PC-3 (cell line): ENCODE data around the gene PDLIM5. TPM values are rescaled to one million over a fixed set of nuclear protein-coding genes. Genes with fewer than 3 reads are reported as not detected.

Experiments used
- ATAC-seq: fragments of 200-7000 bp; cut with Tn5 transposase; 2 replicates; pipeline ENCODE4 v1.9.1; 2020; ENCODE audit warnings: mild to moderate bottlenecking, moderate library complexity
- BruUV-seq: library from RNA; stranded (reverse); fragments of 400-500 nt; replicated peaks from 2 replicates; lab custom pipeline; 2021; lab: Mats Ljungman, UMichigan
- CTCF ChIA-PET: fragments of 300-600 bp; sonication (Branson Sonifier 250); formaldehyde crosslinking; loops from one replicate; lab custom pipeline; 2022; ENCODE audit warnings: antibody characterized with exemption; lab: Charles Lee
- POLR2A ChIA-PET: fragments of 300-600 bp; sonication (Branson Sonifier 250); formaldehyde crosslinking; loops from one replicate; lab custom pipeline; 2022; ENCODE audit warnings: antibody characterized with exemption; ENCODE audit not compliant: unreplicated experiment; lab: Charles Lee
- DNase-seq: peaks from one replicate; pipeline ENCODE4 v3.0.0-alpha.2; 2015
- H2AFZ ChIP-seq: fragments of 300-600 bp; sonication (generic); 2 replicates; pipeline ENCODE4 v1.6.0; 2016; ENCODE audit warnings: antibody characterized with exemption, low read length
- H3F3A ChIP-seq: fragments of 300-600 bp; sonication (generic); one replicate; pipeline ENCODE4 v1.6.0; 2017; ENCODE audit warnings: antibody characterized with exemption, low read length, control low read depth, mild to moderate bottlenecking; ENCODE audit not compliant: unreplicated experiment
- H3K27ac ChIP-seq: fragments of 300-600 bp; sonication (generic); 2 replicates; pipeline ENCODE4 v1.5.1; 2016; ENCODE audit warnings: mild to moderate bottlenecking, low read length
- H3K27me3 ChIP-seq: fragments of 300-600 bp; sonication (generic); 2 replicates; pipeline ENCODE4 v1.6.1; 2016; ENCODE audit warnings: low read length, mixed read lengths
- H3K36me3 ChIP-seq: fragments of 300-600 bp; sonication (generic); 2 replicates; pipeline ENCODE4 v1.6.1; 2016; ENCODE audit warnings: low read depth, mixed run types, low read length, mixed read lengths
- H3K4me1 ChIP-seq: fragments of 300-600 bp; sonication (generic); 2 replicates; pipeline ENCODE4 v1.5.1; 2016; ENCODE audit warnings: low read length; ENCODE audit not compliant: insufficient read depth
- H3K4me2 ChIP-seq: fragments of 300-600 bp; sonication (generic); 2 replicates; pipeline ENCODE4 v1.6.0; 2016; ENCODE audit warnings: low read length
- H3K4me3 ChIP-seq: fragments of 300-600 bp; sonication (generic); 2 replicates; pipeline ENCODE4 v1.5.1; 2016; ENCODE audit warnings: mild to moderate bottlenecking, low read length, mixed read lengths
- H3K79me2 ChIP-seq: fragments of 300-600 bp; sonication (generic); 2 replicates; pipeline ENCODE4 v1.6.1; 2017; ENCODE audit warnings: low read length, mixed read lengths
- H3K9ac ChIP-seq: fragments of 300-600 bp; sonication (generic); 2 replicates; pipeline ENCODE4 v1.6.0; 2016; ENCODE audit warnings: mild to moderate bottlenecking, low read length
- H3K9me2 ChIP-seq: fragments of 300-600 bp; sonication (generic); replicated peaks from 2 replicates; pipeline ENCODE4 v1.6.1; 2016; ENCODE audit warnings: mixed run types, low read length, mixed read lengths
- H3K9me3 ChIP-seq: fragments of 300-600 bp; sonication (generic); 2 replicates; pipeline ENCODE4 v1.6.1; 2016; ENCODE audit warnings: low read length, mixed read lengths
- H4K20me1 ChIP-seq: fragments of 300-600 bp; sonication (generic); 2 replicates; pipeline ENCODE4 v1.6.1; 2016; ENCODE audit warnings: low read length, mixed read lengths
- EZH2 ChIP-seq: fragments of 300-600 bp; sonication (generic); IDR thresholded peaks from one replicate; pipeline ENCODE4 v1.6.1; 2017; ENCODE audit warnings: antibody characterized with exemption, mild to moderate bottlenecking, low read length; ENCODE audit not compliant: unreplicated experiment
- EZH2phosphoT487 ChIP-seq: fragments of 300-600 bp; sonication (generic); IDR thresholded peaks from 2 replicates; pipeline ENCODE4 v1.6.1; 2018; ENCODE audit warnings: mild to moderate bottlenecking, antibody characterized with exemption, low read length, borderline replicate concordance
- intact Hi-C: fragments of 100-400 bp; cut with micrococcal nuclease; formaldehyde crosslinking; loops from 2 replicates; pipeline ENCODE4 v1.9.0; 2023
- total RNA-seq: library from RNA; depleted of rRNA; stranded (reverse); fragments of >200 nt; gene quantifications from 2 replicates; pipeline ENCODE4 v1.2.3, GENCODE V29; 2014
- TF ChIP-seq, protein P1 (sequence below): fragments of 300-600 bp; sonication (generic); conservative IDR thresholded peaks from 2 replicates; pipeline ENCODE4 v1.5.1; 2017; ENCODE audit warnings: antibody characterized with exemption, low read depth, mild to moderate bottlenecking, low read length

Gene PDLIM5
- total RNA-seq, 1 experiment from 2014 or later = 57.8 TPM

DNA sequence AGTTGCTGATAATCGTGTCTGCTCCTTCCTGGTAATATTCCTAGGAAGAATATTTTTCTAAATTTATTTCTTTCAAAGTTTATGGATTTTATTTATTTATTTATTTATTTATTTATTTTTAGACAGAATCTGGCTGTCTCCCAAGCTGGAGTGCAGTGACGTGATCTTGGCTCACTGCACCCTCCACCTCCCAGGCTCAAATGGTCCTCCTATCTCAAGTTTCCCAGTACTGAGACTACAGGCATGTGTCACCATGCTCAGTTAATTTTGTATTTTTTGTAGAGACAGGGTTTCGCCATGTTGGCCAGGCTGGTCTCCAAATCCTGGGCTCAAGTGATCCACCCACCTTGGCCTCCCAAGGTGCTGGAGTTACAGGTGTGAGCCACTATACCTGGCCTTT, 48.9 kb downstream of the PDLIM5 start:
- H3K9me2 ChIP-seq = no peaks in the 10 kb centered on the region
- no TSS peak for BruUV-seq
- H3K9ac ChIP-seq = no peak overlapping the region
- no peak overlapping the region for H3K27ac ChIP-seq
- CTCF ChIA-PET = no interaction called here
- DNase-seq (no peak), ATAC-seq (no peak)
- POLR2A ChIA-PET = no interaction called here
- no peaks in the 10 kb centered on the region for H4K20me1 ChIP-seq
- H3K79me2 ChIP-seq = 0 out of 2 replicates have a peak, but pooled peaks cover 4% of the 10 kb centered on the region
- no peaks in the 10 kb centered on the region for H3K36me3 ChIP-seq
- H2AFZ ChIP-seq = no peak overlapping the region
- no peak overlapping the region for H3K4me2 ChIP-seq
- TF ChIP-seq, protein P1, sequence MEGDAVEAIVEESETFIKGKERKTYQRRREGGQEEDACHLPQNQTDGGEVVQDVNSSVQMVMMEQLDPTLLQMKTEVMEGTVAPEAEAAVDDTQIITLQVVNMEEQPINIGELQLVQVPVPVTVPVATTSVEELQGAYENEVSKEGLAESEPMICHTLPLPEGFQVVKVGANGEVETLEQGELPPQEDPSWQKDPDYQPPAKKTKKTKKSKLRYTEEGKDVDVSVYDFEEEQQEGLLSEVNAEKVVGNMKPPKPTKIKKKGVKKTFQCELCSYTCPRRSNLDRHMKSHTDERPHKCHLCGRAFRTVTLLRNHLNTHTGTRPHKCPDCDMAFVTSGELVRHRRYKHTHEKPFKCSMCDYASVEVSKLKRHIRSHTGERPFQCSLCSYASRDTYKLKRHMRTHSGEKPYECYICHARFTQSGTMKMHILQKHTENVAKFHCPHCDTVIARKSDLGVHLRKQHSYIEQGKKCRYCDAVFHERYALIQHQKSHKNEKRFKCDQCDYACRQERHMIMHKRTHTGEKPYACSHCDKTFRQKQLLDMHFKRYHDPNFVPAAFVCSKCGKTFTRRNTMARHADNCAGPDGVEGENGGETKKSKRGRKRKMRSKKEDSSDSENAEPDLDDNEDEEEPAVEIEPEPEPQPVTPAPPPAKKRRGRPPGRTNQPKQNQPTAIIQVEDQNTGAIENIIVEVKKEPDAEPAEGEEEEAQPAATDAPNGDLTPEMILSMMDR = no peak
- no peak for TF ChIP-seq EZH2phosphoT487
- no peak for TF ChIP-seq EZH2
- intact Hi-C loops = no loop called here
- H3F3A ChIP-seq = no peaks in the 10 kb centered on the region
- no peak overlapping the region for H3K4me3 ChIP-seq
- no peaks in the 10 kb centered on the region for H3K27me3 ChIP-seq
- H3K4me1 ChIP-seq = no peaks in the 10 kb centered on the region
- H3K9me3 ChIP-seq = no peaks in the 10 kb centered on the region

DNA sequence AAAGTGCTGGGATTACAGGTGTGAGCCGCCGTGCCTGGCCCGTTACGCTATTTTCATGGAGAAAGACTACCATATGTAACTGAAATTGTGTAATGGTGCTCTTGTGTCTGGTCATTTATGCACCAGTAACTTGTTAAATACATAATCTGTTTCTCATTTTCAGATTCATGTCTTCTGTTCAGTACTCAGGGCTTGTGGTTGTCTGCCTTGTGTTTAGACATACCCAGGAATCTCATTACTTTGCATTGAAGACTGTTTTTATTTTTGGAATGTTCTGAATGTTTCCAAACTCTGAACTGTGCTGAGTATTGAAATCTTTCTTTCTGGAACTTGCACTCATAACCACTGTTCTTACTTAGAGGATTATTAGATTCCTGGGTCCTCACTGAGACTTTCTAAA, 52.8 kb downstream of the PDLIM5 start:
- Histone ChIP-seq H3K9ac (no peak overlapping the region), H3K9me2 (no peaks in the 10 kb centered on the region), H3K27ac (no peak overlapping the region), H3K27me3 (no peaks in the 10 kb centered on the region), H2AFZ (no peak overlapping the region), H3K4me2 (no peak overlapping the region), H3K36me3 (no peaks in the 10 kb centered on the region), H3K9me3 (no peaks in the 10 kb centered on the region), H4K20me1 (no peaks in the 10 kb centered on the region), H3F3A (no peaks in the 10 kb centered on the region), H3K79me2 (0 out of 2 replicates have a peak, but pooled peaks cover 7% of the 10 kb centered on the region), H3K4me1 (peaks cover 16% of the 10 kb centered on the region), H3K4me3 (no peak overlapping the region)
- no TSS peak for BruUV-seq
- ChIA-PET POLR2A (no interaction called here), CTCF (no interaction called here)
- intact Hi-C loops = no loop called here
- DNase-seq (no peak), ATAC-seq (no peak)
- no peak for TF ChIP-seq EZH2phosphoT487
- TF ChIP-seq, protein P1 = no peak
- no peak for TF ChIP-seq EZH2

DNA sequence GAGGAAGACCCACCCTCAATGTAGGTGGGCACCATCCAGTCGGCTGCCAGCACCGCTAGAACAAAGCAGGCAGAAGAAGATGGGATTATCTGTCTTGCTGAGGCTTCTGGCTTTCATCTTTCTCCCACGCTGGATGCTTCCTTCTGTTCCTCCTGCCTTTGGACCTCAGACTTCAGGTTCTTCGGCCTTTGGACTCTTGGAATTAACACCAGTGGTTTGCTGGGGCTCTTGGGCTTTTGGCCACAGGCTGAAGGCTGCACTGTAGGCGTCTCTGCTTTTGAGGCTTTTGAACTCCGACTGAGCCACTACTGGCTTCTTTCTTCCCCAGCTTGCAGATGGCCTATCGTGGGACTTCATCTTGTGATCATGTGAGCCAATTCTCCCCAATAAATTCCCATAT, 55.1 kb downstream of the PDLIM5 start:
- DNase-seq (no peak), ATAC-seq (no peak)
- intact Hi-C loops = no loop called here
- Histone ChIP-seq H3K4me3 (no peak overlapping the region), H3K9ac (no peak overlapping the region), H3K27ac (peak overlapping the region; percentile 77; the same call in 1 of the 2 replicates), H3K9me2 (no peaks in the 10 kb centered on the region), H3K27me3 (no peaks in the 10 kb centered on the region), H3F3A (no peaks in the 10 kb centered on the region), H3K9me3 (no peaks in the 10 kb centered on the region), H4K20me1 (no peaks in the 10 kb centered on the region), H3K4me2 (no peak overlapping the region), H3K36me3 (no peaks in the 10 kb centered on the region), H3K79me2 (0 out of 2 replicates have a peak, but pooled peaks cover 4% of the 10 kb centered on the region), H3K4me1 (peaks cover 16% of the 10 kb centered on the region), H2AFZ (no peak overlapping the region)
- TF ChIP-seq EZH2phosphoT487 (no peak), EZH2 (no peak)
- TF ChIP-seq, protein P1 = no peak
- CTCF ChIA-PET = no interaction called here
- POLR2A ChIA-PET = no interaction called here
- no TSS peak for BruUV-seq
